ENCODE data around the gene PTGES3L. TPM values are rescaled to one million over a fixed set of nuclear protein-coding genes. Genes with fewer than 3 reads are reported as not detected.
"Not testable (repeated sequence)": the region's sequence is repeated elsewhere in the genome, so short reads cannot be mapped to it uniquely, and the experiment has no call there.

The PTGES3L gene
- total RNA-seq, 1 experiment from 2014 or later = 0.12 TPM

DNA sequence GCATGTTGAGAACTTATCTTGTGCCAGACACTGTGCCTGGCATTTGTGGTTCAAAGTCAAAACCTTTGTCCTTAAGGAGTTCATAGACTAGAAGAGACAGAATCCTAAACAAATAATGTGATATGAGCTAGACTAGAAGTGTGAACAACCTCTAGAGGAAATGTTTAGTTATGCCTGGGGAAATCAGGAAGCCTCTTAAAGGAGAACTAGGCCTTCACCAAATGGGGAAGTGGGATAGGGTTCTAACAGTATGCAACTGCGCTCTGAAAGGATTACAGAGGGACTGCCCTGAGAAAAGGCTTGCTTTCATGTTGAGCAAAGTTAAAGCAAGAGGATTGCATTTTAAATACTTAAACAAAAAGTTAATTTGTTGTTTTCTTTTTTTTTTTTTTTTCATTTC is 5.3 kb upstream of the PTGES3L start:
- DNase-seq (ENCODE audit: extremely low read depth, low read depth) = no peak

DNA sequence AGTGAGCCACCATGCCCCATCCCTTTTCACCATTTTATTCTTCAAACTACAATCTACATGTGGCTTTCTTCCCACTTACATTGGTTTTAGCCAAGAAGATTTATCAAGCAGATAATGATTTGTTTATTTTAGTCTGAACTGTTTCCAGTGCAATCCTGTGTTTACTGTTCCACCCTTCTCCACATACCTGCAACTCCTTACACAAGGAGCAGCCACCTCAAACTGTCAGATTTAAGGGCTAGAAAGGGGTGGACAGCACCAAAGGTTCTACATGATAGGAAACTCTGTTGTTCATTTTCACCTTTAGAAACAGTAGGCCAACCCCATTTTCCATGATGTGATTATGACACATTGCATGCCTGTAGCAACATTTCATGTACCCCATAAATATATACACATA is 2.4 kb upstream of the PTGES3L start:
- DNase-seq (ENCODE audit: extremely low read depth, low read depth) = no peak

DNA sequence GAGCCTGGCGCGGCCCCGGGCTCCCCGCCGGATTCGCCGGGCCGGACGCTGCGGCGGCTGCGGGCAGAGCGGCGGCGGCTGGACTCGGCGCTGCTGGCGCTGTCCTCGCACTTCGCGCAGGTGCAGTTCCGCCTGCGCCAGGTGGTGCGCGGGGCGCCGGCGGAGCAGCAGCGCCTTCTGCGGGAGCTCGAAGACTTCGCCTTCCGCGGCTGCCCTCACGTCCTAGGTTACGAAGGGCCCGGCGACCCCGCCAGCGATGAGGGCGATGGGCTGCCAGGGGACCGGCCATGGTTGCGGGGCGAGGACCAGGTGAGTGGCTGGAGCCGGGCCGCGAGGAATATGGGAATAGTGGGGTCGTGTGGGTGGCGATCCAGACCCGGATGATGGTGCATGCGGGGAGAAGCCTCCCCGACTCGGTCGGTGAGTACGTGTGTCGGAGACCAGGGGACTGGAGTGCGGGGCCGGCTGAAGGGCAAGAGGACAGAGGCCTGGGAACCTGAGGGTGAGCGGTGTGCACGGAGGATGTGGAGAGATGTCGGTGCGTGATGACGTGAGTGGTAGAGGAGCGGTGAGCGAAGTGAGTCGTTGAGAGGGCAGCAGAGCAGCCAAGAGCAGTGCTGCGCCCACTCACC is 1.0 kb upstream of the PTGES3L start:
- DNase-seq (ENCODE audit: extremely low read depth, low read depth) = no peak

DNA sequence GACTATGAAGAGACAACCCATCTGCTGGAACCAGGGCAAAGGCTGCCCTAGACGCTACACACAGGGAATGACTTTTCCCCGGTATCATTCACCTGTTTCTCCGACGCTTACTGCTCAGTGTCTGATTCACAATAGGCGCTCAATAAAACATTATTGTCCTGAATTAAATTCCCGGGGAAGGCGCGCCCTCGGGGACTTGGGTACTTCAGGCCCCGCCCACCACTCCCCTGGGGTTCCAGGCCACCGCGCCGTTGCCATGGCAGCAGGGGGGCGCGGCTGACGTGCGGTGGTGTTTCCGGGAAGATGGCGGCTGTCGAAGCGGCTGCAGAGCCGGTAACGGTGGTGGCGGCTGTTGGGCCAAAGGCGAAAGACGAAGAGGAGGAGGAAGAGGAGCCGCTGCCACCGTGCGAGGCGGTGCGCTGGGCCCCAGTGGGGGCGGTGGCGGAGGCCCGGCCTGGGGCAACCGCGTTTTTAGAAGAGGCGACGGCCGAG is 440 bp upstream of the PTGES3L start, which contains the start of gene RUNDC1:
RUNDC1 (plus strand) TSS at position 292 of the 492 bp plus-strand sequence; CDS start at position 304, 12 bp downstream.
- peak; percentile 86 for DNase-seq (ENCODE audit: extremely low read depth, low read depth)

DNA sequence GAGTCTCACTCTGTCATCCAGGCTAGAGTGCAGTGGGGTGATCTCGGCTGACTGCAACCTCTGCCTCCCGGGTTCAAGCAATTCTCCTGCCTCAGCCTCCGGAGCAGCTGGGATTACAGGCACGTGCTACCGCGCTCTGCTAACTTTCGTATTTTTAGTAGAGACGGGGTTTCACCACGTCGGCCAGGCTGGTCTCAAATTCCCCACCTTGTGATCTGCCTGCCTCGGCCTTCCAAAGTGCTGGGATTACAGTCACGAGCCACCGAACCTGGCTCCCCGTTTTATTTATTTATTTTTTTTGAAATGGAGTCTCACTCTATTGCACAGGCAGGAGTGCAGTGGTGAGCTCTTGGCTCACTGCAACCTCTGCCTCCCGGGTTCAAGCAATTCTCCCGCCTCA is 4.2 kb downstream of the PTGES3L start:
- DNase-seq (ENCODE audit: extremely low read depth, low read depth) = not testable (repeated sequence)

DNA sequence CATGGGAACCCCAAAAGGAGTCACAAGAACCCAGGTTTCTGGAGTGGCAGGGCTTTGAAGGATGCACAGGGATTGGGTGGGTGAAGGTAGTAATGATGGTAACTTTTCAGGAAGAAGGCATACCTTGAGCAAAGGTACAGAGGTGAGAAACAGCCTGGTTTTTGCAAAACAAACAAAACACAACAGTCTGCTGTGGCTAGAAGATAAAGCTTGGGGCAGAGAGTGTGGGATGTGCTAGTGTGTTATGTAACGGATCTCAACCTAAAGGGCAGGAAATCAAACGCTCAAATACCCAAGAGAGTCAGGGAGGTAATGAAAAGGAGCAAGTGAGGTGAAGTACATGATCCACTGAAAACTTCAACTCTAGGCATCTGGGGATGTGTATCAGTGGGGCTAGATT is 4.6 kb downstream of the PTGES3L start:
- DNase-seq (ENCODE audit: extremely low read depth, low read depth) = no peak

DNA sequence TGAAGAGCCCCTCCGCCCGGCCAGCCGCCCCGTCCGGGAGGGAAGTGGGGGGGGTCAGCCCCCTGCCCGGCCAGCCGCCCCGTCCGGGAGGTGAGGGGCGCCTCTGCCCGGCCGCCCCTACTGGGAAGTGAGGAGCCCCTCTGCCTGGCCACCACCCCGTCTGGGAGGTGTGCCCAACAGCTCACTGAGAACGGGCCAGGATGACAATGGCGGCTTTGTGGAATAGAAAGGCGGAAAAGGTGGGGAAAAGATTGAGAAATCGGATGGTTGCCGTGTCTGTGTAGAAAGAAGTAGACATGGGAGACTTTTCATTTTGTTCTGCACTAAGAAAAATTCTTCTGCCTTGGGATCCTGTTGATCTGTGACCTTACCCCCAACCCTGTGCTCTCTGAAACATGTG is 6.6 kb downstream of the PTGES3L start:
- not testable (repeated sequence) for DNase-seq (ENCODE audit: extremely low read depth, low read depth)

DNA sequence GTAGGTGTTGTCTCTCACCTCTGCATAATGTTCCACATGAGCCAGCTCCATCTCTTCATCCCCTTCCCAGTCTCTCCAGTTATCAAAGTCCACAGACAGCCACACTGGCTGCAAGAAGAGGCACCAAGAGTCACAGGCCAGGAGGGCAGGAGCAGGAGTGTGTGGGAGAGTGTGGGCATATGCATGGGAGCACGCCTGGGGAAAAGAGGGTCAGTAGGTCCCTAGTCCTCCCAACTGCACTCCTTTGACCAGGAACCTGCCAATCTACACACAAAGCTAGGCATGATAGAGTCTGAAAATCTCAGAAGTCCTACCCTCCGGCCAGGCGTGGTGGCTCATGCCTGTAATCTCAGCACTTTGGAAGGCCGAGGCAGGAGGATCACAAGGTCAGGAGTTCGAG is 8.3 kb downstream of the PTGES3L start:
- DNase-seq (ENCODE audit: extremely low read depth, low read depth) = no peak

DNA sequence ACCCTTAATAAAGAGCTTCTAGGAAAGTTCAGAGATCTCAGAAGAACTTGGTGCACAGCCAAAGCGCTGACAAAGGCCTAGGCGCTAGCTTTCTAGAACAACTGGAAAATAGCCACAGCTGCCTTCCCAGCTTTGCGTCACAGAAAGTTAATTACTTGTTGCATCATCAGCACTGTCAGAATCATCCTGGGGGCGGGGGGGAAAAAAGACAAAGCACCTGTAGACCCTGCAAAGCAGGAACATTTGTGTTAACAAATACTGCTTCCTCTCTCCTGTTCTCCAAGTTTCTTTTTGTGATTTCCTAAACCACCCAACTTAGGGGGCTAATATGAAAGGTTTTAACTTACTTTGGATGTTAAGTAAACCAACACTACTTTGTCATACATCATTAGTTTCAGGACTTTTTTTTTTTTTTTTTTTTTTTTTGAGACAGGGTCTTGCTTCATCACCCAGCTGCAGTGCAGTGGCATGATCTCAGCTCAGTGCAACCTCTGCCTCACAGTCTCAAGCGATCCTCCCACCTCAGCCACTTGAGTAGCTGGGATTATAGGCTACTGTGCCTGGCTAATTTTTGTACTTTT is 10.8 kb downstream of the PTGES3L start:
- no peak for DNase-seq (ENCODE audit: extremely low read depth, low read depth)

DNA sequence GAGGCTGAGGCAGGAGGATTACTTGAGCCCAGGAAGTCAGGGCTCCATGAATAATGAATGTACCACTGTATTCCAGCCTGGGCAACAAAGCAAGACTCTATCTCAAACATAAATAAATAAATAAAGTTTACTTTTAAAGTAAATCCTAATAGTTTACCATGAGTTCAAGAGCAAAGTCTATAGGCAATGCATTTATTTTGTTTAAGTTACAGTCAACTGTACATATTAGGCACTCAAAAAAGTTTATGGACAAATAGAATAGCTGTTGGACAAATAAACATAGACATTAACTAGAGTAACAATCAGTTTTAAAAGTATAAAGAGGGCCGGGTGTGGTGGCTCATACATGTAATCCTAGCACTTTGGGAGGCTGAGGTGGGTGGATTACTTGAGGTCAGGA is 12.0 kb downstream of the PTGES3L start:
- DNase-seq (ENCODE audit: extremely low read depth, low read depth) = no peak

DNA sequence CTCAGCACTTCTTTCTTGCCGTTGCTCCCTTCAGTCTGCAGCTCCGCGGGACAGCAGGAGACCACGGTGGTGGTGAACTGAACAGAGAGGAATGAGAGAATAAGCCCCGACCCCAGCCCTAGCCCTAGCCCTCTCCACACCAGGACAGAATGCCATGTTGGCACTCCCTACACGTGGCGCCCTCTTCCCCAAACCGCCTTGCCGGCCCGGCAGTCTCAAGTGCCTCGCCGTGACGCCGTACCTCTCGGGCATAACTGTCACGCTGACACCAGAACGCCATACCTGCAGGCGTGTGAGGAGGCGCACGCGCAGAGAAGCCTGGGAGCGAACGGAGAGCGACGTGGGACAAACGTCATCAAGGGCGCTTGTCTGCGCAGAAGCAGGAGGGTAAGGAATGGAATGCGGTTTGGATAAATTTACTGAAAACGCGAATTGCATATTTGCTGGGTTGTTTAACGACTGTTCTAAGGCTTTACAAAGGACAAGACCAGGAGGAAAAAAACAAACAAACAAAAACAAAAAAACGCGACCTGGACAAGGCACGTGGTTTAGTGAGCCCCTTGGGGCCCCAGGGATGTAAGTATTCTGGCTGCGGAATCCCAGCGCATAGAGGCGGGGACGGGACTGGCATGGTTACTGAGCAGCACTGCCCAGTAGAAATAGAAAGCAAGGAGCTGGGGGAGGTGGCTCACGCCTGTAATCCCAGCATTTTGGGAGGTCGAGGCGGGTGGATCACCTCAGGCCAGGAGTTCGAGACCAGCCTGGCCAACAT is 15.5 kb downstream of the PTGES3L start, which contains the start of gene AARSD1:
AARSD1 (minus strand) TSS at position 294 of the 772 bp plus-strand sequence; CDS start at position 280, 14 bp downstream.
- peak; percentile 93 for DNase-seq (ENCODE audit: extremely low read depth, low read depth)

DNA sequence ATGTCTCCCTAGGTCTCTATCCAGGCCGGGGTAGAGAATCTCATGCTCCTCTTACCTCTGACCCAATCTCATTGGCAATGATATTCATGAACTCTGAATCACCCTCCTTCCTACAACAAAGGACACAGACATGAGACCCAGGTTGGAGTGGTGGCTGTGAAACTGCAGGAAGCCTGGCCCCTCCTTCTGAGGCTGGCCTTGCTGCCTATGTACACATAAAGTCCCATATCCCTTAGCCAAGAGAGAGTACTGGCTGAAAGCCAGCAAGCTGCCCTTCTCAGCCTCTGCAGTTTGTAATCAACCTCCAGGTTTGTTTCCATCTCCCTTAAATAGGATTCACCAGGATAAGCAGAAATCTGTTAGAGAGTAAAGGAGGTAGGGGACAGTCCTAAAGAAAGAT is 26.2 kb downstream of the PTGES3L start:
- no peak for DNase-seq (ENCODE audit: extremely low read depth, low read depth)

DNA sequence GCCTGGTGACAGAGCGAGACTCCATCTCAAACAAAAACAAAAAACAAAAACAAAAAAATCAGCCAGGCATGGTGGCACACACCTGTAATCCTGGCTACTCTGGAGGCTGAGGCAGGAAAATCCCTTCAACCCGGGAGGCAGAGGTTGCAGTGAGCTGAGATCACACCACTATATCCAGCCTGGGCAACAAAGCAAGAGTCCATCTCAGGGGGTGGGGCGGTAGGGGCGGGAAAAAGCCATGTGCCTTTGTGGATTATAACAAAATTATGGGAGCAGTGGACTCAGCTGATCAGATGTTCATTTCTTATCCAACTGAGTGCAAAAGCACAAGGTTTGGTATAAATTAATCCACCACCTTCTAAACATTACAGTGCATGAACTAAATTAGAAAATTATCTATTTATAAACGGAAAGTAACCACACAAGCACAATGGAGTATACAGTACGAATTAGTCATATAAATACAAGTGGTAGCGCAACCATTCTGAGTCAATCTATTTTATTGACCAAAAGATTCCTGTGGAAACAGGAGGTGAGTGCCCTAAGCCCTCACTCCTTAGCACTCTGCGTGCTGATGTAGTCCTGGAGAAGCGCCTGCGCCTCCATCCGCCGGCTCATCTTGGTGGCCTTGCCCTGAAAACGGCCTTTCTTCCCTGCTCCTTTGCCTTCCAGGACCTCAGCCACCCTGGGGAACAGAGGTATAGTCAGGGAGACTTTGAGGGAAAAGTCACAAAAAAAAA is 29.7 kb downstream of the PTGES3L start:
- no peak for DNase-seq (ENCODE audit: extremely low read depth, low read depth)

DNA sequence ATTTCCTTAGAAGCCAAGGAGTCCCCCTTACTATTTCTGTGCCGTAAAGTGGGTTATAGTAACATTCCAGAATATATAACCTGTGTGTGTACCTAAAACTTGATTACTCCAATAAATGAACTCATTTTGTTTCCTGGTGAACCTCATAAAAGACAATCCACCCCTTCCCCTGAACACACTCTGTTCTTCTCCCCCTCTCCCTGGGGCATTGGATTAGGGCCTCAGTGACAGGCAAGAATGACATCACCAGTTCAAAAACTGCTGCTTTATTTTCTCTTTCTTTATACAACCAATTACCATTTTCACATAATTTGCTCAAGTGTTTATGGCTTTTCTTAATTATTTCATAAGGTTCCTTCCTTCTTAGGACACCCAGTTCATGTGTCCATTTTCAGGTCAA is 33.1 kb downstream of the PTGES3L start:
- DNase-seq (ENCODE audit: extremely low read depth, low read depth) = no peak

DNA sequence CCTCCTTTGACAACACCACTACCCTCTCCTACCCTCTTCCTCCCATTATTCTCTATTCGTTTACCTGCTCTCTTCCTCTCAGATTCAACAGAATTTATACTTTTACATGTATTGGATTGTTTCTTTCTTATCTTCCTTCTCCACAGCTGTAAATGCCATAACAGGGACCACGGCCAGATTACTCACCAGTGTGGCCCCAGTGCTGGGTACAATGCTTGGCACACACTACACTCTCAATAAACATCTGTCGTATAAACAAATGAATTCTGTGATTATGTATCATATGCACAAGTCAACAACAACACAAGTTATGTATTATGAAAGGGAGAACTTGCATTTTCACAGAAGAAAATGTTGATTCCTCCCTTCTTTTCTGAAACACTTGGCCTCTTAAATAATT is 35.7 kb downstream of the PTGES3L start:
- no peak for DNase-seq (ENCODE audit: extremely low read depth, low read depth)

DNA sequence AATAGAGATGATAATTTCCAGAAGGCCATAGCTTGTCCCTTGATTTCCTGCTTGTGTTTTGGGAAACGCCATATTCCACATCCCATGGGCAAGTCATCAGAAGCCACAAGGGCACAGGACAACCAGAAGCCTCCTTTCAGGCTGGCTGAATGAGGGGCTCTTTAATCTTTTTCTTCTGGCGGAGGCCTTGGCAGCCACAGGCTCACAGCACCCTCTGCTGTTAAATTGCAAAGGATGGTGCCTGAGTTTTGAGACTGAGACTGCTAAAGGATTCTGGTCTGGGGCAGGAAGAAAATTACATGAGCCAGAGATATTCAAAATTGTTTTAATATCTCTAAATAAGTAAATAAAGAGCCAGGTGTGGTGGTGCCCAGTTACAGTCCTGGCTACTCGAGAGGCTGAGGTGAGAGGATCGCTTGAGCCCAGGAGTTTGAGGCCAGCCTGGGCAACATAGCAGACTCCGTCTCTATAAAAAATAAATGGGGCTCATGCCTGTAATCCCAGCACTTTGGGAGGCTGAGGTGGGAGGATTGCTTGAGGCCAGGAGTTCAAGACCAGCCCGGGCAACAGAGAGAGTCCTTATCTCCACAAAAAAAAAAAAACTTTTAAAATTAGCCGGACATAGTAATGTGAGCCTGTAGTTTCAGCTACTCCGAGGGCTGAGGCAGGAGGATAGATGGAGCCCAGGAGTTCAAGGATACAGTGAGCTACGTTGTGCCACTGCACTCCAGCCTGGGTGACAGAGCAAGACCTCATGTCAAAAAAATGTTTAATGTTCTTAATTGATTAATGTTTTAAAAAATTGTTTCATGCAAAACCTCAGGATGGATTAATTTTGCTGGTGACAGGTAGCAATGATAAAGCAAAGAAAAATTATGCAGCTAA is 41.9 kb downstream of the PTGES3L start:
- peak; percentile 49 for DNase-seq (ENCODE audit: extremely low read depth, low read depth)

DNA sequence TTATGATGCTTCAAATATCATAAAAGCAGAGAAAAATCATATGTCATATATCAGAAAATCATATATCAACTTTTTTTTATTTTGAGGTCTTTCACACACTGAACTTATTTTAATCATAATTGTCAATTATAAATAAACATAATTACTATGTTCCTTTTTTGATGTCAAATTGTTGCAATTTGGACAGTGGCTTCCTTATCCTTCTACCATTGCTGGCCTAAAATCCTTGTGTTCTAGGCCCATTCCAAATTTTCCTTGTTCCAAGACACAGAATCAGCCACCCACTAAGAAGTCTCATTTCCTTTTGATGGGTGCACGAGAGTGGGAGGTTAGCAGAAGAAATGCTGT is 50.4 kb downstream of the PTGES3L start:
- no peak for DNase-seq (ENCODE audit: extremely low read depth, low read depth)

DNA sequence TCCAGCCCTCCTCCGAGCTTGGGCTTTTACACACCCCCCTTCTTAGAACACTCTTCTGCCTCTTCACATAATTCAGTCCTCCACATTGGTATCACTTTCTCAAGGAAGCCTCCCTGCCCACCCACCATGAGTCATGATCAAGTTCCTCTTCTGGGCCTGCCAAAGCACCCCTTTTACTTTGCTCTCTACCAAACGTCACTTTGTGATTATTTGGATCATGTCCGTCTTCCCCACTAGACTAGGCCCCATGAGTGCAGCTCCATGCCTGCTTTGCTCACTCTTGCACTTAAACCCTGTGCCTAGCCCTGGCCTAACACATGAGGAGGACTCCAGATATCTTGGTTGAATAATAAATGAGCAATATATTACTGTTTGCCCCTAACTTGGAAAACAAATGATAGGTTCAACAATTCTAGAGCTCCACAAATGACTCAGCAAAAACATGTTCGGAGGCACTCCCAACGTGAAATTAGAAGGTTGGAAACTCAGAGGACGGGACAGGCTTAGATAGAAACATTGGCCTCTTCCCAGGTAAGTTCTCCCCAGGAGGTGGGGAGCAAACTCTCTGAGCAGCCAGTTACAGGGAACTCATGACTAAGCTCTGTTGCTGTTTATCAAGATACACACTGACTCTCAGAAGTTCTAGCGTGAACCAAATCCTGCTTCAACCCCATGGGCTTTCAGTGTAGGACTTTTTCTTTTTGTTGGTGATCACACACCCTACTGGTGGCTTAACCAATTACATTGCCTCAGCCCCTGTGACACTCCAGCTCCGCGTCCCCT is 51.0 kb downstream of the PTGES3L start:
- peak; percentile 79 for DNase-seq (ENCODE audit: extremely low read depth, low read depth)

DNA sequence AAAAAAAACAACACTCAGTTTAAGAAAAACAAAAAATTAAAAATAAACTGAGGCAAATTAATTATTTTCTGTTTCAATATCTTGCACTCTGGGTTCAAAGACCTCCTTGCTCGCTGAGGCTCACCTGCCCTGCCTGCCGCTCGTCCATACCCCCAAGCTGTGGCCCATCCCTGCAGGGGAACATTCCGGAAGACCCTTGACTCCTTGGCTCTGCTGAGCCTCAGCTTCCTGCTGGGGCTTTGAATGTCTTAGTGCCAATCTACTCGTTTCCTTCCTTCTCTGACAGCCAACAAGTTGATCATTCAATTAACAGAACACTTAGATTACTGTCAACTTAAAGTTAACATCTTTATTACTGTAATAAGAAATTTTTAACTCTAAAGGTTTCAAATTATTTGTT is 55.0 kb downstream of the PTGES3L start:
- no peak for DNase-seq (ENCODE audit: extremely low read depth, low read depth)

Data from NCI-H460 (cell line).